ENCODE measurements around the gene FGA. TPM values are rescaled to one million over a fixed set of nuclear protein-coding genes. Genes with fewer than 3 reads are reported as not detected.

Gene FGA
- total and polyA plus RNA-seq, 10 of the 15 experiments (the other 5 are each of a cell fraction or from before 2014, with no cell fraction given): 3.6 TPM; not detected in 9

DNA sequence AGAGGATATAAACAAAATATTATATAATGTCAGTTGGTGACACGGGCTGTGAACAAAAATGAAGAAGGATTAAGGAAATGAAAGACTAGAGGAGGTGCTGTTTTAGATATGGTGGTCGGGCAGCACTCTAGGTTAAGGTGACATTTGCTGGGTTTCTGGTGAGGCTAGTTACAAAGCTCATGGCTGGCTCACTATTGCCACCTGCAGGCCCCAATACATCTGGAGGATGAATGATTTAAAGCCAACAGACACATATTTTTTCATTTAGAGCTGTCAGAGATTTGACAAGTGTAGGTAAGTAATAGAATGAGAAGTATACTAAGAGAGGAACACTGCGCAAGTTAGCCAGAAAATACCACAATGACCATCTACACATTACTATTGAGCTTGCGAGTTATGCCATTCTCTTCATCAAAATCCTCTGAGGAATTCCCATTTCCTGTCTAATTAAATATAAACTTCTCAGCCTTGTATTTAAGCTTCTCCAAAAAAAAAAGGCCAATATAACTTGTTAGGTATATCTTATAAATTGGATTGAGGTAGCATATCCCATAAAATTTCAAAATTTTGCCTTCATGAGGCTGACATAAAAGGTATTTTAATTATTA lies 28.3 kb upstream of the FGA start:
- ATAC-seq (peak; percentile 88), FAIRE-seq (peak; percentile 75), DNase-seq (ENCODE audit: low read depth, low spot score) (peak; percentile 21)
- ChIA-PET POLR2A (interaction anchor here (0.7 to 1.3 kb wide), 2 partner anchors 68 to 1257 kb away, joined by 4 to 9 read pairs; partner anchors contain the start of gene PLRG1), CTCF (interaction anchor here (0.7 to 19.0 kb wide), 18 partner anchors 9 to 363 kb away, joined by 3 to 796 read pairs (median 5); partner anchors contain the start of genes FGB and PLRG1), SMC1A (ENCODE audit: uncharacterized antibody, unreplicated experiment) (interaction anchor here (0.7 to 7.2 kb wide), 15 partner anchors 9 to 352 kb away, joined by 3 to 119 read pairs (median 5); partner anchors contain the start of genes FGB and PLRG1), RAD21 (ENCODE audit: unreplicated experiment) (interaction anchor here (0.7 to 7.1 kb wide), 8 partner anchors 11 to 69 kb away, joined by 3 to 88 read pairs (median 10); partner anchors contain the start of genes FGB and PLRG1)
- H3K79me2 ChIP-seq (ENCODE audit: control insufficient read depth, insufficient read depth, low read length): no peaks in the 10 kb centered on the region
- H3K27me3 ChIP-seq (replicated peaks in 1 of 2; ENCODE audit: control insufficient read depth in 2 of 2, insufficient read depth in 2 of 2, low read length in 1 of 2): no peaks in the 10 kb centered on the region
- no peak overlapping the region for H3K27ac ChIP-seq (ENCODE audit: control insufficient read depth, insufficient read depth)
- H3K36me3 ChIP-seq (ENCODE audit: control insufficient read depth in 2 of 2, insufficient read depth in 2 of 2, low read length in 1 of 2): no peaks in the 10 kb centered on the region
- no peaks in the 10 kb centered on the region for H3K9me3 ChIP-seq (replicated peaks; ENCODE audit: control insufficient read depth, insufficient read depth, low read length)
- no peak overlapping the region for H3K4me2 ChIP-seq (ENCODE audit: control insufficient read depth, insufficient read depth)
- TF ChIP-seq, protein P1, sequence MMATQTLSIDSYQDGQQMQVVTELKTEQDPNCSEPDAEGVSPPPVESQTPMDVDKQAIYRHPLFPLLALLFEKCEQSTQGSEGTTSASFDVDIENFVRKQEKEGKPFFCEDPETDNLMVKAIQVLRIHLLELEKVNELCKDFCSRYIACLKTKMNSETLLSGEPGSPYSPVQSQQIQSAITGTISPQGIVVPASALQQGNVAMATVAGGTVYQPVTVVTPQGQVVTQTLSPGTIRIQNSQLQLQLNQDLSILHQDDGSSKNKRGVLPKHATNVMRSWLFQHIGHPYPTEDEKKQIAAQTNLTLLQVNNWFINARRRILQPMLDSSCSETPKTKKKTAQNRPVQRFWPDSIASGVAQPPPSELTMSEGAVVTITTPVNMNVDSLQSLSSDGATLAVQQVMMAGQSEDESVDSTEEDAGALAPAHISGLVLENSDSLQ (IDR thresholded peaks at IDR 0.05): peak; percentile 28; the same call in 1 of the 2 replicates
- no peak for TF ChIP-seq MYB (IDR thresholded peaks at IDR 0.05; ENCODE audit: borderline replicate concordance, low read depth, low read length)
- peak; percentile 63 for TF ChIP-seq RAD21 (IDR thresholded peaks at IDR 0.05; ENCODE audit: insufficient read depth, low read depth, low read length)
- TF ChIP-seq JUND (IDR thresholded peaks at IDR 0.05; ENCODE audit: low read depth, low read length): no peak
- peak; percentile 90 for TF ChIP-seq SMC3 (IDR thresholded peaks at IDR 0.05; ENCODE audit: borderline replicate concordance, low read length)
- peak; percentile 65; the same call in 1 of the 2 replicates for TF ChIP-seq YY1 (IDR thresholded peaks at IDR 0.05; ENCODE audit: low read depth, low read length)
- TF ChIP-seq, protein P2, sequence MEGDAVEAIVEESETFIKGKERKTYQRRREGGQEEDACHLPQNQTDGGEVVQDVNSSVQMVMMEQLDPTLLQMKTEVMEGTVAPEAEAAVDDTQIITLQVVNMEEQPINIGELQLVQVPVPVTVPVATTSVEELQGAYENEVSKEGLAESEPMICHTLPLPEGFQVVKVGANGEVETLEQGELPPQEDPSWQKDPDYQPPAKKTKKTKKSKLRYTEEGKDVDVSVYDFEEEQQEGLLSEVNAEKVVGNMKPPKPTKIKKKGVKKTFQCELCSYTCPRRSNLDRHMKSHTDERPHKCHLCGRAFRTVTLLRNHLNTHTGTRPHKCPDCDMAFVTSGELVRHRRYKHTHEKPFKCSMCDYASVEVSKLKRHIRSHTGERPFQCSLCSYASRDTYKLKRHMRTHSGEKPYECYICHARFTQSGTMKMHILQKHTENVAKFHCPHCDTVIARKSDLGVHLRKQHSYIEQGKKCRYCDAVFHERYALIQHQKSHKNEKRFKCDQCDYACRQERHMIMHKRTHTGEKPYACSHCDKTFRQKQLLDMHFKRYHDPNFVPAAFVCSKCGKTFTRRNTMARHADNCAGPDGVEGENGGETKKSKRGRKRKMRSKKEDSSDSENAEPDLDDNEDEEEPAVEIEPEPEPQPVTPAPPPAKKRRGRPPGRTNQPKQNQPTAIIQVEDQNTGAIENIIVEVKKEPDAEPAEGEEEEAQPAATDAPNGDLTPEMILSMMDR (IDR thresholded peaks at IDR 0.05 in 2 of 3, conservative IDR thresholded peaks at IDR 0.05 in 1 of 3; ENCODE audit: control insufficient read depth in 2 of 3, extremely low read depth in 1 of 3, insufficient read depth in 1 of 3, low read depth in 3 of 3, low read length in 3 of 3): peak; percentile 68 to 82 (median 69)
- H3K4me1 ChIP-seq (ENCODE audit: control insufficient read depth, insufficient read depth, low read length): peaks cover 13% of the 10 kb centered on the region
- 34% methylated on average over 4 of the region's 4 CpGs for WGBS (ENCODE audit: insufficient coverage, insufficient replicate concordance, low lambda C conversion rate, missing lambda C conversion rate)
- in situ Hi-C loops (cut with MboI): loop anchor here (5.0 kb wide), 1 partner anchor 67 kb away; the partner anchor contains the start of gene PLRG1
- H4K20me1 ChIP-seq (ENCODE audit: control insufficient read depth, insufficient read depth): no peaks in the 10 kb centered on the region
- H3K9ac ChIP-seq (ENCODE audit: control insufficient read depth, insufficient read depth, low read length): no peak overlapping the region
- no peak overlapping the region for H3K4me3 ChIP-seq
- intact Hi-C loops (cut with micrococcal nuclease; ENCODE audit: unreplicated experiment): loop anchor here (1.0 kb wide), 2 partner anchors 60 to 67 kb away; no protein-coding TSS in a partner anchor
- H2AFZ ChIP-seq (ENCODE audit: control insufficient read depth, low read depth, low read length): peak overlapping the region; percentile 15; the same call in 1 of the 2 replicates
- BruUV-seq (replicated peaks): no TSS peak

Data from GM12878 (cell line).